Measurements from ENCODE around the gene NUBP2.

- TF ChIP-seq CTCF (IDR thresholded peaks at IDR 0.05), result peak in 5 of 7 experiments; percentile 31 to 86 (median 50)
- peak in 1 of 3 donors; percentile 85 for TF ChIP-seq POLR2AphosphoS5 (IDR thresholded peaks at IDR 0.05)
Measured at GRCh38 chr16:1812732-1813163, 30.0 kb downstream of the NUBP2 start.
